HL-60 (cell line): ENCODE measurements around the gene PITPNC1.

ENCODE experiments used
- POLR2AphosphoS5 ChIP-seq: IDR thresholded peaks from 2 replicates; pipeline ENCODE4 v1.6.1; 2012; ENCODE audit warnings: low read depth
- TF ChIP-seq, protein P1 (sequence below): IDR thresholded peaks from one replicate; pipeline ENCODE4 v1.5.1; 2011; ENCODE audit warnings: low read length, control low read depth, inconsistent platforms; ENCODE audit not compliant: insufficient read depth

DNA sequence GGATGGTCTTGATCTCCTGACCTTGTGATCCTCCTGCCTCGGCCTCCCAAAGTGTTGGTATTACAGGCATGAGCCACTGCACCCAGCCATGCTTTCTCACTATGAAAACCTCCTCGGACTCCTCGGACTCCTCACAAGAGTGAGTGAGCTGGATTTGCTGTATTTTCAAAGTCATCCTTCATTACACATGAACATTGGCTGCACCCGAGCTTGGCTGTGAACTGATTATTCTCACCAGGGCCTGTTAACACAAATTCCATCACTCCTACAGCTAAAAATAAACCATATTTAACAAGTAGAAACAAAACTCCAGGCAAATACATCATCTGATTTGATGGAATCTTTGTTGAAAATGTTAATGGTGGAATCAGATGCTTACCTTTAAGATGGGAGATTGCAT is 50.3 kb downstream of the PITPNC1 start:
- TF ChIP-seq, protein P1, sequence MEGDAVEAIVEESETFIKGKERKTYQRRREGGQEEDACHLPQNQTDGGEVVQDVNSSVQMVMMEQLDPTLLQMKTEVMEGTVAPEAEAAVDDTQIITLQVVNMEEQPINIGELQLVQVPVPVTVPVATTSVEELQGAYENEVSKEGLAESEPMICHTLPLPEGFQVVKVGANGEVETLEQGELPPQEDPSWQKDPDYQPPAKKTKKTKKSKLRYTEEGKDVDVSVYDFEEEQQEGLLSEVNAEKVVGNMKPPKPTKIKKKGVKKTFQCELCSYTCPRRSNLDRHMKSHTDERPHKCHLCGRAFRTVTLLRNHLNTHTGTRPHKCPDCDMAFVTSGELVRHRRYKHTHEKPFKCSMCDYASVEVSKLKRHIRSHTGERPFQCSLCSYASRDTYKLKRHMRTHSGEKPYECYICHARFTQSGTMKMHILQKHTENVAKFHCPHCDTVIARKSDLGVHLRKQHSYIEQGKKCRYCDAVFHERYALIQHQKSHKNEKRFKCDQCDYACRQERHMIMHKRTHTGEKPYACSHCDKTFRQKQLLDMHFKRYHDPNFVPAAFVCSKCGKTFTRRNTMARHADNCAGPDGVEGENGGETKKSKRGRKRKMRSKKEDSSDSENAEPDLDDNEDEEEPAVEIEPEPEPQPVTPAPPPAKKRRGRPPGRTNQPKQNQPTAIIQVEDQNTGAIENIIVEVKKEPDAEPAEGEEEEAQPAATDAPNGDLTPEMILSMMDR: no peak
- TF ChIP-seq POLR2AphosphoS5: no peak
